C4-2B (cell line): Measurements from ENCODE around the gene KDELR3.

Source experiments
- H3K27ac ChIP-seq: fragments of 450-650 bp; 2 replicates; pipeline ENCODE4 v1.5.1; 2017
- ZFX ChIP-seq: fragments of 450-650 bp; IDR thresholded peaks from 2 replicates; pipeline ENCODE4 v1.6.1; 2017
- TF ChIP-seq, protein P1 (sequence below): fragments of 450-650 bp; conservative IDR thresholded peaks from 2 replicates; pipeline ENCODE4 v1.5.1; 2017; ENCODE audit warnings: mild to moderate bottlenecking

Gene KDELR3

GRCh38 chr22:38506118-38506962, 38.4 kb downstream of the KDELR3 start, which contains the start of gene DDX17:
DDX17 (minus strand) TSS chr22:38506311.
- no peak for TF ChIP-seq ZFX
- TF ChIP-seq, protein P1, sequence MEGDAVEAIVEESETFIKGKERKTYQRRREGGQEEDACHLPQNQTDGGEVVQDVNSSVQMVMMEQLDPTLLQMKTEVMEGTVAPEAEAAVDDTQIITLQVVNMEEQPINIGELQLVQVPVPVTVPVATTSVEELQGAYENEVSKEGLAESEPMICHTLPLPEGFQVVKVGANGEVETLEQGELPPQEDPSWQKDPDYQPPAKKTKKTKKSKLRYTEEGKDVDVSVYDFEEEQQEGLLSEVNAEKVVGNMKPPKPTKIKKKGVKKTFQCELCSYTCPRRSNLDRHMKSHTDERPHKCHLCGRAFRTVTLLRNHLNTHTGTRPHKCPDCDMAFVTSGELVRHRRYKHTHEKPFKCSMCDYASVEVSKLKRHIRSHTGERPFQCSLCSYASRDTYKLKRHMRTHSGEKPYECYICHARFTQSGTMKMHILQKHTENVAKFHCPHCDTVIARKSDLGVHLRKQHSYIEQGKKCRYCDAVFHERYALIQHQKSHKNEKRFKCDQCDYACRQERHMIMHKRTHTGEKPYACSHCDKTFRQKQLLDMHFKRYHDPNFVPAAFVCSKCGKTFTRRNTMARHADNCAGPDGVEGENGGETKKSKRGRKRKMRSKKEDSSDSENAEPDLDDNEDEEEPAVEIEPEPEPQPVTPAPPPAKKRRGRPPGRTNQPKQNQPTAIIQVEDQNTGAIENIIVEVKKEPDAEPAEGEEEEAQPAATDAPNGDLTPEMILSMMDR = no peak
- H3K27ac ChIP-seq = peak within 1 kb of the TSS; percentile 100

DNA sequence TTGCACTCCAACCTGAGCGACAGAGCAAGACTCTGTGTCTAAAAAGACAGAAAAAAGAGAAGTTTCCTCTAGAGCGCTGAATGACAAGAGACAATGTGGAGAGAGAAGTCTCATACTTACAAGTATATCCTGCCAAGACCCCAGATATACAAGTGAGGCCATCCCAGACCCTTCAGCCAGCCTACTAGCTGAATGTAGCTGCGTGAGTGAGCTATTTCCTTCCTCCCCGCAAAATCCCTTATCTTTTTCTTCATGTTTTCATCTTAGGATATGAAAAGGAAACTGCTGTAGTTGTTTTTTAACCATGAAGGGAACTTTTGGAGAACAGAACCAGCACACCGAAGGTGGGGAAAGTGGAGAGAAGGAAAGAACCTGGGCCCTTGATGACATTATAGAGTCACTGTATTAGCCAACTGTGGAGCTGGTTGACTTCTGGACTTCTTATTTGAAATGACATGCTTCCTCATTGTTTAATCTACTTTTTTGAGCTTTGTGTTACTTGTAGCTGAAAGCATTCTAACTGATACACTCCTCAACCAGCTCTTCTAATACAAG, 42.6 kb downstream of the KDELR3 start:
- no peak overlapping the region for H3K27ac ChIP-seq
- TF ChIP-seq, protein P1 = no peak
- TF ChIP-seq ZFX = no peak

GRCh38 chr22:38513063-38513462, 45.2 kb downstream of the KDELR3 start:
- H3K27ac ChIP-seq = no peak overlapping the region
- TF ChIP-seq, protein P1 = no peak
- TF ChIP-seq ZFX = no peak

- no peak overlapping the region for H3K27ac ChIP-seq
- TF ChIP-seq, protein P1 = no peak
- no peak for TF ChIP-seq ZFX
These were observed 50.7 kb downstream of the KDELR3 start for GRCh38 chr22:38518620-38519019.

DNA sequence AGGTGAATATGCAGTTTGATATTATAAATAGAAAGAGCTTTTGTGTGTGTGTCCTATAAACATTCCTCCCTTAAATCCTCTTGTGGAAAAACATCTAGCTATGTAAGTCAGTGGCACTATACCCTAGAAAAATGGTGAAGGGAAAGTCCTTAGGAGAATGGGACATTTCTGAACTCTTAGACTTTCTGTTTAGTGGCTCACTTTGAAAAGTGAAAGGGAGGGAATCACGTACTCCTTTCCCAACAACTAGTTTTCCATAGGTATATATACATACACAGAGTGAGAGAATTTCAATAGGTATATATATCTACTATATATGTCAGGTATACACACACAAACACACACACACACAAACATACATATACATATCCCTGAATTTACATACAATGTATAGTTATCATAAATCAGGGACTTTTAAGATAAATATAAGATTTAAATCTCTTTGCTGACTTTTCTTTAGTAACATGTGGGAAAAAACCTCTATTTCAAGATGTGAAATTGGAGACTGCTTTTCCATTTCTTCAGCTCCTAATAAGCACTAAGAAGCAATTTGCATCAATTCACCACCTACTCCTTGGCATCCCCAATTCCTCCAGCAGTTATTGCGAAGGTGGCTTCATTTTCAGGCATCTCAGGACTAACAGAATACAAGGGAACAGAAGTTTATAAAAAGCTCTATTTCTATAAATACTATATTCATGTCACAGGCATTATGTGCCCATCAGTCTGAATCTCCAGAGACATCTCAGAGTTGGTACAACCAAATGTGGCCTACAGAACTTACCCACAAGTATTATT, 51.8 kb downstream of the KDELR3 start:
- no peak overlapping the region for H3K27ac ChIP-seq
- TF ChIP-seq ZFX = no peak
- TF ChIP-seq, protein P1 = no peak

GRCh38 chr22:38523029-38523428, 55.1 kb downstream of the KDELR3 start:
- H3K27ac ChIP-seq = no peak overlapping the region
- TF ChIP-seq, protein P1 = no peak
- TF ChIP-seq ZFX = no peak
